HEK293 (cell line): ENCODE data around the gene HOXA4.
A peak's percentile ranks its signal among the peaks of the same experiment; 100 is the strongest.

ENCODE experiments used
- CTCF ChIA-PET: fragments of 350-600 bp; formaldehyde crosslinking; extraction: SDS; loops from one replicate; lab custom pipeline; 2021; ENCODE audit warnings: antibody characterized with exemption; lab: Yijun Ruan, JAX
- POLR2A ChIA-PET: fragments of 300-600 bp; formaldehyde crosslinking; extraction: SDS; loops from one replicate; lab custom pipeline; 2020; ENCODE audit warnings: antibody characterized with exemption, inconsistent platforms; lab: Yijun Ruan, JAX
- H3K27ac ChIP-seq: fragments of 200-500 bp; sonication (Bioruptor generic); 2 replicates; pipeline ENCODE4 v1.5.1; 2014; ENCODE audit warnings: low read depth, low read length, control low read depth, inconsistent platforms; ENCODE audit errors: extremely low read depth
- H3K36me3 ChIP-seq, 2 experiments: fragments of 200-500 bp in 1 of 2; sonication (Bioruptor generic) in 1 of 2; 1 replicate in 1 of 2; 2 replicates in 1 of 2; pipeline ENCODE4 v1.5.1; 2014 to 2017; ENCODE audit warnings: inconsistent platforms in 2 of 2, low read length in 2 of 2; ENCODE audit not compliant: control insufficient read depth in 2 of 2, insufficient read depth in 1 of 2
- H3K4me1 ChIP-seq: fragments of 200-500 bp; sonication (Bioruptor generic); 2 replicates; pipeline ENCODE4 v1.5.1; 2014; ENCODE audit warnings: mild to moderate bottlenecking, low read length, inconsistent platforms; ENCODE audit not compliant: control insufficient read depth, insufficient read depth
- H3K4me3 ChIP-seq: 2 replicates; pipeline ENCODE4 v1.5.1; 2011; ENCODE audit warnings: low read depth, mild to moderate bottlenecking, control low read depth, low read length, moderate library complexity
- H3K9me3 ChIP-seq: fragments of 200-500 bp; sonication (Bioruptor generic); 2 replicates; pipeline ENCODE4 v1.5.1; 2014; ENCODE audit warnings: low read depth, low read length, inconsistent platforms; ENCODE audit not compliant: control insufficient read depth, insufficient read depth
- BCL11A ChIP-seq: fragments of 450-650 bp; formaldehyde crosslinking; IDR thresholded peaks from 2 replicates; pipeline ENCODE4 v1.5.1; 2016; ENCODE audit warnings: low read depth, missing biosample characterization, missing genetic modification characterization
- BCL11B ChIP-seq: fragments of 450-650 bp; formaldehyde crosslinking; IDR thresholded peaks from 2 replicates; pipeline ENCODE4 v1.5.1; 2016; ENCODE audit warnings: low read depth, missing biosample characterization, missing genetic modification characterization
- CTCF ChIP-seq: fragments of 450-650 bp; formaldehyde crosslinking; IDR thresholded peaks from 2 replicates; pipeline ENCODE4 v1.5.1; 2016; ENCODE audit warnings: missing biosample characterization, missing genetic modification characterization
- INSM2 ChIP-seq: fragments of 450-650 bp; formaldehyde crosslinking; IDR thresholded peaks from 2 replicates; pipeline ENCODE4 v1.5.1; 2016; ENCODE audit warnings: missing biosample characterization, missing genetic modification characterization
- KLF17 ChIP-seq: fragments of 450-650 bp; formaldehyde crosslinking; IDR thresholded peaks from 2 replicates; pipeline ENCODE4 v1.5.1; 2016; ENCODE audit warnings: missing biosample characterization, missing genetic modification characterization
- PRDM2 ChIP-seq: fragments of 450-650 bp; formaldehyde crosslinking; IDR thresholded peaks from 2 replicates; pipeline ENCODE4 v1.5.1; 2016; ENCODE audit warnings: missing biosample characterization, missing genetic modification characterization, borderline replicate concordance
- SALL2 ChIP-seq: fragments of 450-650 bp; formaldehyde crosslinking; IDR thresholded peaks from 2 replicates; pipeline ENCODE4 v1.5.0; 2017; ENCODE audit warnings: missing biosample characterization, mild to moderate bottlenecking, missing genetic modification characterization, borderline replicate concordance
- SETDB1 ChIP-seq: IDR thresholded peaks from one replicate; pipeline ENCODE4 v1.6.1; 2017; ENCODE audit warnings: mild to moderate bottlenecking, low read length, moderate library complexity, mixed read lengths; ENCODE audit not compliant: insufficient read length
- ZBTB17 ChIP-seq: fragments of 450-650 bp; formaldehyde crosslinking; IDR thresholded peaks from 2 replicates; pipeline ENCODE4 v1.5.1; 2016; ENCODE audit warnings: missing biosample characterization, missing genetic modification characterization
- ZBTB7A ChIP-seq: fragments of 450-650 bp; formaldehyde crosslinking; IDR thresholded peaks from 2 replicates; pipeline ENCODE4 v1.5.1; 2016; ENCODE audit warnings: low read depth, missing biosample characterization, missing genetic modification characterization
- ZFHX2 ChIP-seq: fragments of 450-650 bp; formaldehyde crosslinking; conservative IDR thresholded peaks from 2 replicates; pipeline ENCODE4 v1.5.1; 2016; ENCODE audit warnings: missing biosample characterization, missing genetic modification characterization
- ZFP69B ChIP-seq: fragments of 450-650 bp; formaldehyde crosslinking; IDR thresholded peaks from 2 replicates; pipeline ENCODE4 v1.5.1; 2016; ENCODE audit warnings: missing biosample characterization, missing genetic modification characterization
- ZNF155 ChIP-seq: fragments of 450-650 bp; formaldehyde crosslinking; IDR thresholded peaks from 2 replicates; pipeline ENCODE4 v1.5.1; 2016; ENCODE audit warnings: missing biosample characterization, missing genetic modification characterization
- ZNF18 ChIP-seq: fragments of 450-650 bp; formaldehyde crosslinking; IDR thresholded peaks from 2 replicates; pipeline ENCODE4 v1.5.1; 2016; ENCODE audit warnings: missing biosample characterization, missing genetic modification characterization
- ZNF2 ChIP-seq: fragments of 450-650 bp; formaldehyde crosslinking; IDR thresholded peaks from 2 replicates; pipeline ENCODE4 v1.5.1; 2016; ENCODE audit warnings: missing biosample characterization, missing genetic modification characterization
- ZNF239 ChIP-seq: fragments of 450-650 bp; formaldehyde crosslinking; IDR thresholded peaks from 2 replicates; pipeline ENCODE4 v1.5.1; 2016; ENCODE audit warnings: missing biosample characterization, missing genetic modification characterization
- ZNF324 ChIP-seq: fragments of 450-650 bp; formaldehyde crosslinking; IDR thresholded peaks from 2 replicates; pipeline ENCODE4 v1.5.1; 2016; ENCODE audit warnings: missing biosample characterization, missing genetic modification characterization
- ZNF341 ChIP-seq: fragments of 450-650 bp; formaldehyde crosslinking; IDR thresholded peaks from 2 replicates; pipeline ENCODE4; 2016; ENCODE audit warnings: low read depth, missing biosample characterization, missing genetic modification characterization
- ZNF354C ChIP-seq: fragments of 450-650 bp; formaldehyde crosslinking; IDR thresholded peaks from 2 replicates; pipeline ENCODE4 v1.5.1; 2016; ENCODE audit warnings: missing biosample characterization, missing genetic modification characterization, low read depth, borderline replicate concordance
- ZNF521 ChIP-seq: fragments of 450-650 bp; formaldehyde crosslinking; IDR thresholded peaks from 2 replicates; pipeline ENCODE4 v1.5.1; 2017; ENCODE audit warnings: missing biosample characterization, mild to moderate bottlenecking, missing genetic modification characterization
- ZNF596 ChIP-seq: fragments of 450-650 bp; IDR thresholded peaks from 2 replicates; pipeline ENCODE4 v1.5.0; 2018; ENCODE audit warnings: missing biosample characterization, mild to moderate bottlenecking, missing genetic modification characterization, moderate library complexity
- ZNF707 ChIP-seq: fragments of 450-650 bp; formaldehyde crosslinking; IDR thresholded peaks from 2 replicates; pipeline ENCODE4 v1.5.1; 2016; ENCODE audit warnings: missing biosample characterization, missing genetic modification characterization
- ZNF747 ChIP-seq: fragments of 450-650 bp; formaldehyde crosslinking; IDR thresholded peaks from 2 replicates; pipeline ENCODE4 v1.5.1; 2016; ENCODE audit warnings: missing biosample characterization, missing genetic modification characterization
- ZNF830 ChIP-seq: fragments of 450-650 bp; IDR thresholded peaks from 2 replicates; pipeline ENCODE4 v1.5.0; 2018; ENCODE audit warnings: missing biosample characterization, missing genetic modification characterization, low read depth, mild to moderate bottlenecking, moderate library complexity
- ZNF837 ChIP-seq: fragments of 450-650 bp; formaldehyde crosslinking; IDR thresholded peaks from 2 replicates; pipeline ENCODE4 v1.5.1; 2016; ENCODE audit warnings: missing biosample characterization, missing genetic modification characterization

Gene HOXA4

GRCh38 chr7:27145914-27146412, 15.4 kb upstream of the HOXA4 start:
- ChIA-PET CTCF (interaction anchor here (0.5 to 4.1 kb wide), 6 partner anchors 292 to 1146 kb away, joined by 3 to 34 read pairs (median 4); no protein-coding TSS in a partner anchor), POLR2A (interaction anchor here (1.6 kb wide), 1 partner anchor 24 kb away, joined by 3 read pairs; no protein-coding TSS in a partner anchor)
- H3K4me1 ChIP-seq: peaks cover 16% of the 10 kb centered on the region
- H3K9me3 ChIP-seq: no peaks in the 10 kb centered on the region
- H3K4me3 ChIP-seq: no peak overlapping the region
- peak overlapping the region; percentile 99 for H3K27ac ChIP-seq
- peaks cover 0 to 70% of the 10 kb centered on the region in 2 experiments; a peak in 2 of 3 replicates for H3K36me3 ChIP-seq
- TF ChIP-seq BCL11B (no peak), SETDB1 (no peak), KLF17 (tag by site-specific recombination) (no peak), SALL2 (tag by site-specific recombination) (no peak), ZNF747 (no peak), ZNF521 (no peak), ZNF596 (tag by site-specific recombination) (no peak), ZBTB17 (tag by site-specific recombination) (peak; percentile 0; the same call in 1 of the 2 replicates), ZNF18 (tag by site-specific recombination) (0 out of 2 replicates have a peak, but pooled peaks have one; percentile 27), ZNF837 (tag by site-specific recombination) (no peak), CTCF (no peak), ZNF239 (tag by site-specific recombination) (no peak), ZNF341 (tag by site-specific recombination) (no peak), PRDM2 (tag by site-specific recombination) (no peak), INSM2 (tag by site-specific recombination) (no peak), ZNF830 (tag by site-specific recombination) (no peak), ZNF707 (tag by site-specific recombination) (no peak), ZNF2 (no peak; the same call in 1 of the 2 replicates), ZFHX2 (peak; percentile 62), ZNF155 (tag by site-specific recombination) (no peak), ZFP69B (tag by site-specific recombination) (peak; percentile 32; the same call in 1 of the 2 replicates), ZNF354C (tag by site-specific recombination) (no peak), BCL11A (no peak), ZNF324 (tag by site-specific recombination) (no peak), ZBTB7A (tag by site-specific recombination) (no peak)
